ENCODE results near the gene CD5L.

The CD5L gene

GRCh38 chr1:157841708-157842107 is at the start of gene CD5L:
Gene CD5L (minus strand): TSS chr1:157841808. CDS start chr1:157841701, 107 bp downstream.
- no peak for DNase-seq

GRCh38 chr1:157882580-157882979 is 41.0 kb upstream of the CD5L start:
- no peak for DNase-seq

- no peak for DNase-seq
These were observed 39.0 kb upstream of the CD5L start for GRCh38 chr1:157880621-157881020.

- DNase-seq = no peak
These were observed 36.5 kb upstream of the CD5L start for GRCh38 chr1:157878059-157878458.

- no peak for DNase-seq
These were observed 28.9 kb upstream of the CD5L start for GRCh38 chr1:157870490-157870889.

GRCh38 chr1:157868654-157869053 is 27.0 kb upstream of the CD5L start:
- no peak for DNase-seq

GRCh38 chr1:157862114-157863070 is 20.8 kb upstream of the CD5L start:
- no peak for DNase-seq

- DNase-seq = no peak
These were observed 14.9 kb upstream of the CD5L start for GRCh38 chr1:157856538-157856937.

- no peak for DNase-seq
These were observed 10.9 kb upstream of the CD5L start for GRCh38 chr1:157852476-157852875.

- no peak for DNase-seq
These were observed 7.7 kb upstream of the CD5L start for GRCh38 chr1:157849229-157849875.

GRCh38 chr1:157844089-157844830 is 2.7 kb upstream of the CD5L start:
- no peak for DNase-seq

- no peak for DNase-seq
These were observed 1.3 kb upstream of the CD5L start for GRCh38 chr1:157842939-157843338.

- DNase-seq = no peak
These were observed 2.6 kb downstream of the CD5L start for GRCh38 chr1:157838966-157839365.

GRCh38 chr1:157834430-157834829 is 7.2 kb downstream of the CD5L start:
- no peak for DNase-seq

- DNase-seq = no peak
These were observed 8.5 kb downstream of the CD5L start for GRCh38 chr1:157833145-157833544.

GRCh38 chr1:157831968-157832626 is 9.5 kb downstream of the CD5L start:
- no peak for DNase-seq

GRCh38 chr1:157830887-157831286 is 10.7 kb downstream of the CD5L start:
- no peak for DNase-seq

GRCh38 chr1:157829711-157830110 is 11.9 kb downstream of the CD5L start:
- no peak for DNase-seq

- no peak for DNase-seq
These were observed 12.4 kb downstream of the CD5L start for GRCh38 chr1:157829210-157829609.

GRCh38 chr1:157820299-157820698 is 21.3 kb downstream of the CD5L start:
- DNase-seq = no peak

GRCh38 chr1:157819896-157820295 is 21.7 kb downstream of the CD5L start, which contains the start of gene FCRL1:
Gene FCRL1 (minus strand): TSS chr1:157820120. CDS start chr1:157820037, 83 bp downstream.
- no peak for DNase-seq

GRCh38 chr1:157819215-157819614 is 22.4 kb downstream of the CD5L start:
- DNase-seq = no peak

- DNase-seq = no peak
These were observed 28.3 kb downstream of the CD5L start for GRCh38 chr1:157813269-157813668.

All from amniotic stem cell (primary cell).